Loucy (cell line): ENCODE measurements around the gene MYO1D.

Experiments used
- H2AFZ ChIP-seq: fragments of 200-600 bp; sonication (generic); 2 replicates; pipeline ENCODE4 v1.6.0; 2016; ENCODE audit warnings: antibody characterized with exemption, mild to moderate bottlenecking, low read length, moderate library complexity
- H3F3A ChIP-seq: fragments of 200-600 bp; 2 replicates; pipeline ENCODE4 v1.6.0; 2016; ENCODE audit warnings: antibody characterized with exemption, low read depth, mild to moderate bottlenecking
- H3K27me3 ChIP-seq: fragments of 200-600 bp; sonication (generic); 2 replicates; pipeline ENCODE4 v1.6.1; 2014; ENCODE audit warnings: low read length, mild to moderate bottlenecking; ENCODE audit not compliant: insufficient read depth, poor library complexity, severe bottlenecking
- H3K36me3 ChIP-seq: fragments of 200-600 bp; sonication (generic); 2 replicates; pipeline ENCODE4 v1.6.1; 2016; ENCODE audit warnings: low read length; ENCODE audit not compliant: insufficient read depth
- H3K4me1 ChIP-seq: fragments of 200-600 bp; sonication (generic); 2 replicates; pipeline ENCODE4 v1.5.1; 2014; ENCODE audit warnings: low read length, mild to moderate bottlenecking; ENCODE audit not compliant: insufficient read depth, poor library complexity, severe bottlenecking
- H3K4me2 ChIP-seq: fragments of 200-600 bp; sonication (generic); 2 replicates; pipeline ENCODE4 v1.6.0; 2014; ENCODE audit warnings: antibody characterized with exemption, low read length, low read depth, mild to moderate bottlenecking; ENCODE audit not compliant: poor library complexity, severe bottlenecking
- H3K4me3 ChIP-seq: fragments of 200-600 bp; sonication (generic); 2 replicates; pipeline ENCODE4 v1.5.1; 2014; ENCODE audit warnings: low read length, mild to moderate bottlenecking, mixed read lengths; ENCODE audit not compliant: poor library complexity, severe bottlenecking
- H3K79me2 ChIP-seq: fragments of 200-600 bp; sonication (generic); 2 replicates; pipeline ENCODE4 v1.6.1; 2014; ENCODE audit warnings: low read length; ENCODE audit not compliant: insufficient read depth
- H3K9ac ChIP-seq: fragments of 200-600 bp; sonication (generic); 2 replicates; pipeline ENCODE4 v1.6.0; 2014; ENCODE audit warnings: mild to moderate bottlenecking, low read depth, low read length, moderate library complexity; ENCODE audit not compliant: poor library complexity, severe bottlenecking
- H3K9me2 ChIP-seq: fragments of 200-600 bp; sonication (generic); replicated peaks from 2 replicates; pipeline ENCODE4 v1.6.1; 2016; ENCODE audit warnings: low read depth, low read length, mixed read lengths
- H3K9me3 ChIP-seq: fragments of 200-600 bp; sonication (generic); 2 replicates; pipeline ENCODE4 v1.6.1; 2014; ENCODE audit warnings: mild to moderate bottlenecking, antibody characterized with exemption, low read length, low read depth; ENCODE audit not compliant: insufficient read depth
- H4K20me1 ChIP-seq: fragments of 200-600 bp; sonication (generic); 2 replicates; pipeline ENCODE4 v1.6.0; 2014; ENCODE audit warnings: antibody characterized with exemption, low read length, mild to moderate bottlenecking; ENCODE audit not compliant: insufficient read depth, poor library complexity, severe bottlenecking
- CTCF ChIP-seq: fragments of 200-600 bp; sonication (generic); conservative IDR thresholded peaks from 2 replicates; pipeline ENCODE4 v1.5.1; 2014; ENCODE audit warnings: mild to moderate bottlenecking, antibody characterized with exemption, low read length
- EZH2phosphoT487 ChIP-seq: fragments of 200-600 bp; IDR thresholded peaks from 2 replicates; pipeline ENCODE4 v1.6.1; 2018; ENCODE audit warnings: antibody characterized with exemption, mild to moderate bottlenecking, moderate library complexity, borderline replicate concordance

The MYO1D gene

GRCh38 chr17:32757963-32758362 is 119.0 kb downstream of the MYO1D start:
- Histone ChIP-seq H3K9ac (no peak overlapping the region), H3K79me2 (no peaks in the 10 kb centered on the region), H3K36me3 (no peaks in the 10 kb centered on the region), H4K20me1 (no peaks in the 10 kb centered on the region), H3K9me3 (no peaks in the 10 kb centered on the region), H2AFZ (no peak overlapping the region), H3K9me2 (no peaks in the 10 kb centered on the region), H3K4me1 (no peaks in the 10 kb centered on the region), H3K27me3 (no peaks in the 10 kb centered on the region), H3K4me2 (no peak overlapping the region), H3F3A (no peaks in the 10 kb centered on the region), H3K4me3 (no peak overlapping the region)
- no peak for TF ChIP-seq EZH2phosphoT487

GRCh38 chr17:32756696-32757095 is 120.2 kb downstream of the MYO1D start:
- Histone ChIP-seq H2AFZ (no peak overlapping the region), H3K79me2 (no peaks in the 10 kb centered on the region), H3K9me3 (no peaks in the 10 kb centered on the region), H3K36me3 (no peaks in the 10 kb centered on the region), H3K9ac (no peak overlapping the region), H3K4me3 (no peak overlapping the region), H3K27me3 (no peaks in the 10 kb centered on the region), H3K9me2 (no peaks in the 10 kb centered on the region), H3F3A (no peaks in the 10 kb centered on the region), H4K20me1 (no peaks in the 10 kb centered on the region), H3K4me1 (no peaks in the 10 kb centered on the region), H3K4me2 (no peak overlapping the region)
- TF ChIP-seq EZH2phosphoT487 (no peak), CTCF (no peak)

- no peaks in the 10 kb centered on the region for H3K36me3 ChIP-seq
- no peaks in the 10 kb centered on the region for H3K79me2 ChIP-seq
- no peak overlapping the region for H3K4me3 ChIP-seq
- H3F3A ChIP-seq, result no peaks in the 10 kb centered on the region
- TF ChIP-seq CTCF (peak; percentile 66), EZH2phosphoT487 (no peak)
- no peaks in the 10 kb centered on the region for H3K27me3 ChIP-seq
- H3K9me3 ChIP-seq, result no peaks in the 10 kb centered on the region
- no peaks in the 10 kb centered on the region for H4K20me1 ChIP-seq
- H3K9ac ChIP-seq, result no peak overlapping the region
- no peaks in the 10 kb centered on the region for H3K4me1 ChIP-seq
- no peaks in the 10 kb centered on the region for H3K9me2 ChIP-seq
- H2AFZ ChIP-seq, result no peak overlapping the region
- H3K4me2 ChIP-seq, result no peak overlapping the region
These were observed 121.7 kb downstream of the MYO1D start for GRCh38 chr17:32755045-32755805.

DNA sequence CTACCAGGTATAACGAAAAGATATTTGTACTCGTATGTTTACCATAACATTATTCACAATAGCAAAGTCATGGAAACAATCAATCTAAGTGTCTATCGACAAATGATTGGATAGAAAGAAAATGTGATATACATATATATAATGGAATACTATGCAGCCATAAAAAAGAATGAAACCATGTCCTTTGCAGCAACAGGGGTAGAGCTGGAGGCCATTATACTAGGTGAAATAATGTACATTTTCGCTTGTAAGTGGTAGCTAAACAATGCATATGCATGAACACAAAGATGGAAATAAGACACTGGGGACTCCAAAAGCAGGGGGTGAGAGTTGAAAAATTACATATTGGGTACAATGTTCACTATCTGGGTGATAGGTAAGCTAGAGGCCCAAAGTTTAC is 124.0 kb downstream of the MYO1D start:
- Histone ChIP-seq H3K9ac (no peak overlapping the region), H3K4me3 (no peak overlapping the region), H3K4me2 (no peak overlapping the region), H4K20me1 (no peaks in the 10 kb centered on the region), H3K36me3 (no peaks in the 10 kb centered on the region), H2AFZ (no peak overlapping the region), H3K9me2 (no peaks in the 10 kb centered on the region), H3F3A (no peaks in the 10 kb centered on the region), H3K79me2 (no peaks in the 10 kb centered on the region), H3K4me1 (no peaks in the 10 kb centered on the region), H3K27me3 (no peaks in the 10 kb centered on the region), H3K9me3 (no peaks in the 10 kb centered on the region)
- TF ChIP-seq EZH2phosphoT487, result no peak
- no peak for TF ChIP-seq CTCF
